Panc1 (cell line): ENCODE measurements around the gene PTPRZ1. TPM values are rescaled to one million over a fixed set of nuclear protein-coding genes. Genes with fewer than 3 reads are reported as not detected.

Source experiments
- ATAC-seq: fragments of 200-7000 bp; cut with Tn5 transposase; 2 replicates; pipeline ENCODE4 v1.9.1; 2020; ENCODE audit warnings: mild to moderate bottlenecking, moderate library complexity
- BruUV-seq: library from RNA; stranded (reverse); fragments of 400-500 nt; replicated peaks from 2 replicates; lab custom pipeline; 2021; lab: Mats Ljungman, UMichigan
- CTCF ChIA-PET: fragments of 300-600 bp; sonication (Branson Sonifier 250); formaldehyde crosslinking; loops from one replicate; lab custom pipeline; 2022; ENCODE audit warnings: antibody characterized with exemption; lab: Charles Lee
- POLR2A ChIA-PET: fragments of 300-600 bp; sonication (Branson Sonifier 250); formaldehyde crosslinking; loops from one replicate; lab custom pipeline; 2022; ENCODE audit warnings: antibody characterized with exemption; lab: Charles Lee
- DNase-seq: peaks from one replicate; pipeline ENCODE4 v3.0.0-alpha.2; 2010; ENCODE audit warnings: low read depth, low spot score
- H3K27ac ChIP-seq: 2 replicates; pipeline ENCODE4 v1.5.1; 2011; ENCODE audit warnings: mild to moderate bottlenecking, low read length, inconsistent platforms
- H3K27me3 ChIP-seq: fragments of 200-500 bp; sonication (Bioruptor generic); 2 replicates; pipeline ENCODE4 v1.6.0; 2014; ENCODE audit warnings: low read length, inconsistent platforms; ENCODE audit not compliant: control insufficient read depth, insufficient read depth
- H3K36me3 ChIP-seq: fragments of 200-500 bp; sonication (Bioruptor generic); 2 replicates; pipeline ENCODE4 v1.5.1; 2014; ENCODE audit warnings: inconsistent platforms, mild to moderate bottlenecking, low read length, moderate library complexity; ENCODE audit not compliant: control insufficient read depth, insufficient read depth
- H3K4me1 ChIP-seq: 2 replicates; pipeline ENCODE4 v1.5.1; 2011; ENCODE audit warnings: inconsistent platforms, mild to moderate bottlenecking, low read length, moderate library complexity; ENCODE audit not compliant: control insufficient read depth, insufficient read depth
- H3K4me3 ChIP-seq, 2 experiments: 2 replicates each; pipeline ENCODE4 v1.5.1; 2011 to 2012; ENCODE audit warnings: low read depth in 2 of 2, low read length in 2 of 2, mild to moderate bottlenecking in 2 of 2, inconsistent platforms in 1 of 2, moderate library complexity in 1 of 2
- H3K9me3 ChIP-seq: fragments of 200-500 bp; sonication (Bioruptor generic); 2 replicates; pipeline ENCODE4 v1.5.1; 2014; ENCODE audit warnings: low read depth, mild to moderate bottlenecking, inconsistent platforms, low read length, moderate library complexity; ENCODE audit not compliant: control insufficient read depth, insufficient read depth
- POLR2AphosphoS5 ChIP-seq: IDR thresholded peaks from 2 replicates; pipeline ENCODE4 v1.6.1; 2012; ENCODE audit warnings: mild to moderate bottlenecking, low read depth, low read length, moderate library complexity
- SIN3A ChIP-seq: IDR thresholded peaks from 2 replicates; pipeline ENCODE4 v1.6.1; 2012; ENCODE audit warnings: low read depth, mild to moderate bottlenecking, low read length, moderate library complexity, borderline replicate concordance; ENCODE audit not compliant: insufficient read depth
- TCF7L2 ChIP-seq: IDR thresholded peaks from 2 replicates; pipeline ENCODE4 v1.6.1; 2011; ENCODE audit warnings: mild to moderate bottlenecking, low read depth, low read length, inconsistent platforms
- in situ Hi-C: cut with HindIII; loops from 2 replicates; pipeline ENCODE4 v1.10.0; 2016; ENCODE audit warnings: low sequenced_read_pairs, low pct_unique_long_range_greater_than_20kb
- intact Hi-C: fragments of 100-400 bp; cut with micrococcal nuclease; formaldehyde crosslinking; loops from one replicate; pipeline ENCODE4 v1.10.0; 2022; ENCODE audit not compliant: unreplicated experiment
- total RNA-seq: library from RNA; stranded (reverse); gene quantifications from one replicate; pipeline ENCODE4 v1.2.1, GENCODE V29; 2021; ENCODE audit not compliant: unreplicated experiment
- TF ChIP-seq, protein P1 (sequence below): fragments of 450-650 bp; IDR thresholded peaks from 2 replicates; pipeline ENCODE4 v1.5.1; 2017; ENCODE audit warnings: mild to moderate bottlenecking
- TF ChIP-seq, protein P2 (sequence below), 2 experiments: IDR thresholded peaks; 2 replicates each; pipeline ENCODE4 v1.6.1; 2011 to 2012; ENCODE audit warnings: low read depth in 2 of 2, control low read depth in 1 of 2, low read length in 1 of 2, mild to moderate bottlenecking in 1 of 2, moderate library complexity in 1 of 2; ENCODE audit not compliant: insufficient read depth in 1 of 2

Gene PTPRZ1
- total RNA-seq, 1 experiment from 2014 or later: 0.05 TPM

DNA sequence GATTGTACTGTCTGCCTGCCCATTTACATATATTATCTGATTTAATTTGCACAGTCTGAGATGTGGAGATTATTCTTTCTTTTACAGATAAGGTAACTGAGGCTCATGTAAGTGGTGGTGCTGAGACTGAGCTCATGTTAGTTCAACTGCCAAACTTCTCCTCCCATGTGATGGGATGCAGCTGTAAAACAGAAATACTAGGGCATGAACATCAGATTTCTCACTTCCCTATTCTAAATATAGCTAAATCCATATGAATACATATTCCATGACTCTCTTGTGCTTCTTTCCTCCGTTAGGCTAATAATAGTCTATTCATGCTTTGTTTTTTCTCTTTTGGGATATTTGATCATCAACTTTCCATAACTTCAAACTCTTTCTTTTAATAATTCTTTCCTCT is 84.7 kb downstream of the PTPRZ1 start:
- ChIA-PET POLR2A (no interaction called here), CTCF (no interaction called here)
- intact Hi-C loops: no loop called here
- H3K27ac ChIP-seq: no peak overlapping the region
- TF ChIP-seq SIN3A (no peak), POLR2AphosphoS5 (no peak), TCF7L2 (no peak)
- TF ChIP-seq, protein P1, sequence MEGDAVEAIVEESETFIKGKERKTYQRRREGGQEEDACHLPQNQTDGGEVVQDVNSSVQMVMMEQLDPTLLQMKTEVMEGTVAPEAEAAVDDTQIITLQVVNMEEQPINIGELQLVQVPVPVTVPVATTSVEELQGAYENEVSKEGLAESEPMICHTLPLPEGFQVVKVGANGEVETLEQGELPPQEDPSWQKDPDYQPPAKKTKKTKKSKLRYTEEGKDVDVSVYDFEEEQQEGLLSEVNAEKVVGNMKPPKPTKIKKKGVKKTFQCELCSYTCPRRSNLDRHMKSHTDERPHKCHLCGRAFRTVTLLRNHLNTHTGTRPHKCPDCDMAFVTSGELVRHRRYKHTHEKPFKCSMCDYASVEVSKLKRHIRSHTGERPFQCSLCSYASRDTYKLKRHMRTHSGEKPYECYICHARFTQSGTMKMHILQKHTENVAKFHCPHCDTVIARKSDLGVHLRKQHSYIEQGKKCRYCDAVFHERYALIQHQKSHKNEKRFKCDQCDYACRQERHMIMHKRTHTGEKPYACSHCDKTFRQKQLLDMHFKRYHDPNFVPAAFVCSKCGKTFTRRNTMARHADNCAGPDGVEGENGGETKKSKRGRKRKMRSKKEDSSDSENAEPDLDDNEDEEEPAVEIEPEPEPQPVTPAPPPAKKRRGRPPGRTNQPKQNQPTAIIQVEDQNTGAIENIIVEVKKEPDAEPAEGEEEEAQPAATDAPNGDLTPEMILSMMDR: no peak
- TF ChIP-seq, protein P2, sequence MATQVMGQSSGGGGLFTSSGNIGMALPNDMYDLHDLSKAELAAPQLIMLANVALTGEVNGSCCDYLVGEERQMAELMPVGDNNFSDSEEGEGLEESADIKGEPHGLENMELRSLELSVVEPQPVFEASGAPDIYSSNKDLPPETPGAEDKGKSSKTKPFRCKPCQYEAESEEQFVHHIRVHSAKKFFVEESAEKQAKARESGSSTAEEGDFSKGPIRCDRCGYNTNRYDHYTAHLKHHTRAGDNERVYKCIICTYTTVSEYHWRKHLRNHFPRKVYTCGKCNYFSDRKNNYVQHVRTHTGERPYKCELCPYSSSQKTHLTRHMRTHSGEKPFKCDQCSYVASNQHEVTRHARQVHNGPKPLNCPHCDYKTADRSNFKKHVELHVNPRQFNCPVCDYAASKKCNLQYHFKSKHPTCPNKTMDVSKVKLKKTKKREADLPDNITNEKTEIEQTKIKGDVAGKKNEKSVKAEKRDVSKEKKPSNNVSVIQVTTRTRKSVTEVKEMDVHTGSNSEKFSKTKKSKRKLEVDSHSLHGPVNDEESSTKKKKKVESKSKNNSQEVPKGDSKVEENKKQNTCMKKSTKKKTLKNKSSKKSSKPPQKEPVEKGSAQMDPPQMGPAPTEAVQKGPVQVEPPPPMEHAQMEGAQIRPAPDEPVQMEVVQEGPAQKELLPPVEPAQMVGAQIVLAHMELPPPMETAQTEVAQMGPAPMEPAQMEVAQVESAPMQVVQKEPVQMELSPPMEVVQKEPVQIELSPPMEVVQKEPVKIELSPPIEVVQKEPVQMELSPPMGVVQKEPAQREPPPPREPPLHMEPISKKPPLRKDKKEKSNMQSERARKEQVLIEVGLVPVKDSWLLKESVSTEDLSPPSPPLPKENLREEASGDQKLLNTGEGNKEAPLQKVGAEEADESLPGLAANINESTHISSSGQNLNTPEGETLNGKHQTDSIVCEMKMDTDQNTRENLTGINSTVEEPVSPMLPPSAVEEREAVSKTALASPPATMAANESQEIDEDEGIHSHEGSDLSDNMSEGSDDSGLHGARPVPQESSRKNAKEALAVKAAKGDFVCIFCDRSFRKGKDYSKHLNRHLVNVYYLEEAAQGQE (IDR thresholded peaks at IDR 0.05; ENCODE audit: insufficient read depth in 1 of 2, low read depth in 2 of 2, low read length in 1 of 2): no peak
- ATAC-seq (no peak), DNase-seq (no peak)
- in situ Hi-C loops: no loop called here
- H3K4me1 ChIP-seq: no peaks in the 10 kb centered on the region
- H3K36me3 ChIP-seq: no peaks in the 10 kb centered on the region
- no peak overlapping the region for H3K4me3 ChIP-seq
- H3K27me3 ChIP-seq: no peaks in the 10 kb centered on the region
- no TSS peak for BruUV-seq
- no peaks in the 10 kb centered on the region for H3K9me3 ChIP-seq

DNA sequence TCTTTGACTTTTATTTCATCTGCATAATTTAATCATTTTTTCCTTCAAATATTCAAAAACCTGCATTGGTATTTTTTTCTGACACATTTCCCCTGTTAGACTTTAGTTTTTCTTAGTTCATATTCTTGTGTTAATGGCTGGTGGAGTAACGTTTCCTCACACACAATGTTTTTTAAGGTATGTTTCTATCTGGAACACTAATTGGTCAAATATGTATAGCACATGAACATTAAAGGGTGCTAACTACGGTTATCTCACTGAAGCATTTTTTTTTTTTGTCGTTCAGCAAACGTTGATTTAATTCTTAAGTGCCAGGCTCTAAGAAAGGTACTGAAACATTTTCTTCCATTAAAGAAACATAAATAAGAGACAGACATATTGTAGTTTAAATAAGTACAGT is 87.7 kb downstream of the PTPRZ1 start:
- no peak overlapping the region for H3K4me3 ChIP-seq
- H3K27ac ChIP-seq: no peak overlapping the region

More for the DNA sequence above, 87.7 kb downstream of the PTPRZ1 start:
- Histone ChIP-seq H3K4me1 (no peaks in the 10 kb centered on the region), H3K36me3 (no peaks in the 10 kb centered on the region), H3K9me3 (no peaks in the 10 kb centered on the region), H3K27me3 (no peaks in the 10 kb centered on the region)
- intact Hi-C loops: no loop called here
- ATAC-seq (no peak), DNase-seq (no peak)
- ChIA-PET POLR2A (no interaction called here), CTCF (no interaction called here)
- in situ Hi-C loops: no loop called here
- no TSS peak for BruUV-seq
- TF ChIP-seq, protein P2 (IDR thresholded peaks at IDR 0.05; ENCODE audit: insufficient read depth in 1 of 2, low read depth in 2 of 2, low read length in 1 of 2): no peak
- TF ChIP-seq, protein P1: no peak
- TF ChIP-seq POLR2AphosphoS5: no peak
- TF ChIP-seq TCF7L2: no peak
- no peak for TF ChIP-seq SIN3A
